Activated T-helper 1 cell treated with anti-CD3 and anti-CD28 coated beads, Interleukin-12 subunit alpha, Interleukin-12 subunit beta, Interleukin-2, Interleukin-4 antibody, amounts not matched to agents 30 ng/mL and 10 ng/mL and 1 ng/mL, durations not matched to agents 14 hours and 24 hours and 36 hours (primary cell): ENCODE measurements around the gene RBMS3. TPM values are rescaled to one million over a fixed set of nuclear protein-coding genes. Genes with fewer than 3 reads are reported as not detected.

Experiments
- DNase-seq: peaks from one replicate; pipeline ENCODE4 v3.0.0; 2021; ENCODE audit warnings: low spot score
- H3K27ac Mint-ChIP-seq: one replicate; pipeline ENCODE4 v1.8.0; 2021; ENCODE audit warnings: mild to moderate bottlenecking, mixed read lengths
- H3K27me3 Mint-ChIP-seq: one replicate; pipeline ENCODE4 v1.8.0; 2022; ENCODE audit warnings: mild to moderate bottlenecking, moderate library complexity, mixed read lengths; ENCODE audit not compliant: insufficient read depth
- H3K36me3 Mint-ChIP-seq: one replicate; pipeline ENCODE4 v1.8.0; 2021; ENCODE audit warnings: low read depth, mixed read lengths
- H3K4me1 Mint-ChIP-seq: one replicate; pipeline ENCODE4 v1.8.0; 2021; ENCODE audit warnings: low read depth, mixed read lengths
- H3K4me3 Mint-ChIP-seq: one replicate; pipeline ENCODE4 v1.8.0; 2021; ENCODE audit warnings: mild to moderate bottlenecking, moderate library complexity, mixed read lengths
- H3K9me3 Mint-ChIP-seq: one replicate; pipeline ENCODE4 v1.8.0; 2021; ENCODE audit warnings: mixed read lengths
- intact Hi-C: fragments of 100-400 bp; cut with micrococcal nuclease; formaldehyde crosslinking; loops from one replicate; pipeline ENCODE4 v1.15.1; 2024
- total RNA-seq: library from RNA; stranded (reverse); gene quantifications from 2 replicates; pipeline ENCODE4 v1.2.3, GENCODE V29; 2022

RBMS3 gene
- total RNA-seq, 1 donor from 2014 or later, result 3.7 TPM

- intact Hi-C loops, result no loop called here
- no peaks in the 10 kb centered on the region for H3K9me3 Mint-ChIP-seq
- H3K4me1 Mint-ChIP-seq, result no peaks in the 10 kb centered on the region
- no peaks in the 10 kb centered on the region for H3K36me3 Mint-ChIP-seq
- H3K27ac Mint-ChIP-seq, result no peak overlapping the region
- H3K4me3 Mint-ChIP-seq, result no peak overlapping the region
- no peak for DNase-seq
- peaks cover 15% of the 10 kb centered on the region for H3K27me3 Mint-ChIP-seq
Measured at GRCh38 chr3:29693863-29694262, 413.0 kb downstream of the RBMS3 start.

GRCh38 chr3:29694331-29694730, 413.5 kb downstream of the RBMS3 start:
- Mint-ChIP-seq H3K27ac (no peak overlapping the region), H3K4me1 (no peaks in the 10 kb centered on the region), H3K9me3 (no peaks in the 10 kb centered on the region), H3K4me3 (no peak overlapping the region), H3K36me3 (no peaks in the 10 kb centered on the region), H3K27me3 (peaks cover 15% of the 10 kb centered on the region)
- intact Hi-C loops, result no loop called here
- DNase-seq, result no peak

GRCh38 chr3:29694783-29695182, 413.9 kb downstream of the RBMS3 start:
- H3K9me3 Mint-ChIP-seq, result no peaks in the 10 kb centered on the region
- H3K4me3 Mint-ChIP-seq, result no peak overlapping the region
- H3K27ac Mint-ChIP-seq, result no peak overlapping the region
- peaks cover 15% of the 10 kb centered on the region for H3K27me3 Mint-ChIP-seq
- H3K4me1 Mint-ChIP-seq, result no peaks in the 10 kb centered on the region
- no peaks in the 10 kb centered on the region for H3K36me3 Mint-ChIP-seq
- intact Hi-C loops, result no loop called here
- DNase-seq, result no peak

- Mint-ChIP-seq H3K4me3 (no peak overlapping the region), H3K27ac (no peak overlapping the region), H3K36me3 (no peaks in the 10 kb centered on the region), H3K9me3 (no peaks in the 10 kb centered on the region), H3K27me3 (peaks cover 15% of the 10 kb centered on the region), H3K4me1 (no peaks in the 10 kb centered on the region)
- DNase-seq, result no peak
- intact Hi-C loops, result no loop called here
Measured at GRCh38 chr3:29695201-29695600, 414.3 kb downstream of the RBMS3 start.

GRCh38 chr3:29695643-29696198, 414.9 kb downstream of the RBMS3 start:
- Mint-ChIP-seq H3K9me3 (peaks cover 5% of the 10 kb centered on the region), H3K27me3 (peaks cover 14% of the 10 kb centered on the region), H3K27ac (no peak overlapping the region), H3K36me3 (no peaks in the 10 kb centered on the region), H3K4me3 (no peak overlapping the region), H3K4me1 (no peaks in the 10 kb centered on the region)
- intact Hi-C loops, result no loop called here
- no peak for DNase-seq

- Mint-ChIP-seq H3K9me3 (peaks cover 6% of the 10 kb centered on the region), H3K27me3 (peaks cover 12% of the 10 kb centered on the region), H3K4me3 (no peak overlapping the region), H3K4me1 (no peaks in the 10 kb centered on the region), H3K36me3 (no peaks in the 10 kb centered on the region), H3K27ac (no peak overlapping the region)
- intact Hi-C loops, result no loop called here
- no peak for DNase-seq
Measured at GRCh38 chr3:29696311-29696710, 415.4 kb downstream of the RBMS3 start.

GRCh38 chr3:29697989-29698388, 417.1 kb downstream of the RBMS3 start:
- intact Hi-C loops, result no loop called here
- no peak overlapping the region for H3K27ac Mint-ChIP-seq
- H3K4me3 Mint-ChIP-seq, result no peak overlapping the region
- DNase-seq, result no peak
- H3K4me1 Mint-ChIP-seq, result no peaks in the 10 kb centered on the region
- no peaks in the 10 kb centered on the region for H3K36me3 Mint-ChIP-seq
- H3K9me3 Mint-ChIP-seq, result peaks cover 6% of the 10 kb centered on the region
- peaks cover 8% of the 10 kb centered on the region for H3K27me3 Mint-ChIP-seq

GRCh38 chr3:29700256-29700655, 419.4 kb downstream of the RBMS3 start:
- Mint-ChIP-seq H3K4me1 (no peaks in the 10 kb centered on the region), H3K36me3 (no peaks in the 10 kb centered on the region), H3K27me3 (peaks cover 5% of the 10 kb centered on the region), H3K9me3 (peaks cover 6% of the 10 kb centered on the region), H3K4me3 (no peak overlapping the region), H3K27ac (no peak overlapping the region)
- intact Hi-C loops, result no loop called here
- DNase-seq, result no peak

- peaks cover 6% of the 10 kb centered on the region for H3K9me3 Mint-ChIP-seq
- H3K4me3 Mint-ChIP-seq, result no peak overlapping the region
- intact Hi-C loops, result no loop called here
- no peak for DNase-seq
- H3K27ac Mint-ChIP-seq, result no peak overlapping the region
- H3K27me3 Mint-ChIP-seq, result no peaks in the 10 kb centered on the region
- H3K36me3 Mint-ChIP-seq, result no peaks in the 10 kb centered on the region
- no peaks in the 10 kb centered on the region for H3K4me1 Mint-ChIP-seq
Measured at GRCh38 chr3:29701326-29701983, 420.6 kb downstream of the RBMS3 start.

- H3K9me3 Mint-ChIP-seq, result no peaks in the 10 kb centered on the region
- no peaks in the 10 kb centered on the region for H3K4me1 Mint-ChIP-seq
- H3K36me3 Mint-ChIP-seq, result no peaks in the 10 kb centered on the region
- H3K4me3 Mint-ChIP-seq, result no peak overlapping the region
- no peaks in the 10 kb centered on the region for H3K27me3 Mint-ChIP-seq
- no peak overlapping the region for H3K27ac Mint-ChIP-seq
- intact Hi-C loops, result no loop called here
- DNase-seq, result no peak
Measured at GRCh38 chr3:29705906-29706844, 425.3 kb downstream of the RBMS3 start.

- Mint-ChIP-seq H3K4me1 (no peaks in the 10 kb centered on the region), H3K36me3 (no peaks in the 10 kb centered on the region), H3K4me3 (no peak overlapping the region), H3K27ac (no peak overlapping the region), H3K9me3 (no peaks in the 10 kb centered on the region), H3K27me3 (no peaks in the 10 kb centered on the region)
- no peak for DNase-seq
- intact Hi-C loops, result no loop called here
Measured at GRCh38 chr3:29708884-29709283, 428.0 kb downstream of the RBMS3 start.

GRCh38 chr3:29711255-29711771, 430.4 kb downstream of the RBMS3 start:
- H3K27me3 Mint-ChIP-seq, result peaks cover 2% of the 10 kb centered on the region
- no peak overlapping the region for H3K4me3 Mint-ChIP-seq
- no peaks in the 10 kb centered on the region for H3K4me1 Mint-ChIP-seq
- H3K27ac Mint-ChIP-seq, result no peak overlapping the region
- intact Hi-C loops, result no loop called here
- no peak for DNase-seq
- H3K36me3 Mint-ChIP-seq, result no peaks in the 10 kb centered on the region
- no peaks in the 10 kb centered on the region for H3K9me3 Mint-ChIP-seq

GRCh38 chr3:29716213-29716612, 435.3 kb downstream of the RBMS3 start:
- intact Hi-C loops, result no loop called here
- Mint-ChIP-seq H3K4me3 (no peak overlapping the region), H3K27ac (no peak overlapping the region), H3K27me3 (peaks cover 4% of the 10 kb centered on the region), H3K9me3 (no peaks in the 10 kb centered on the region), H3K4me1 (no peaks in the 10 kb centered on the region), H3K36me3 (no peaks in the 10 kb centered on the region)
- DNase-seq, result no peak
